Right atrium auricular region (tissue), 2 donors: ENCODE results near the gene MGME1. TPM values are rescaled to one million over a fixed set of nuclear protein-coding genes. Genes with fewer than 3 reads are reported as not detected.

Source experiments
- DNase-seq: peaks from one replicate; pipeline ENCODE4 v3.0.0-alpha.2; 2019; ENCODE audit warnings: low spot score
- H3K27ac ChIP-seq, 2 donors: fragments of 200-600 bp; sonication (generic); 1 replicate in 1 of 2; 2 replicates in 1 of 2; pipeline ENCODE4 v1.5.1; 2016 to 2019
- H3K27me3 ChIP-seq, 2 donors: fragments of 200-600 bp; sonication (generic); one replicate each; pipeline versions ENCODE4 v1.5.1 to v1.6.0; 2017 to 2019
- H3K36me3 ChIP-seq: fragments of 200-600 bp; sonication (generic); one replicate; pipeline ENCODE4 v1.5.1; 2016
- H3K4me1 ChIP-seq, 2 donors: fragments of 200-600 bp; sonication (generic); one replicate each; pipeline versions ENCODE4 v1.5.1 to v1.6.0; 2017 to 2019
- H3K4me3 ChIP-seq, 2 donors: fragments of 200-600 bp; sonication (generic); 1 replicate in 1 of 2; 2 replicates in 1 of 2; pipeline ENCODE4 v1.5.1; 2017 to 2019; ENCODE audit warnings: mild to moderate bottlenecking in 1 of 2, moderate library complexity in 1 of 2
- H3K9me3 ChIP-seq, 2 donors: fragments of 200-600 bp; sonication (generic); one replicate each; pipeline ENCODE4 v1.5.1; 2019
- CTCF ChIP-seq, 2 donors: fragments of 200-600 bp; sonication (generic); IDR thresholded peaks; one replicate each; pipeline ENCODE4 v1.5.1; 2019; ENCODE audit warnings: antibody characterized with exemption in 2 of 2
- total RNA-seq, 2 donors: library from RNA; depleted of rRNA; stranded (reverse); fragments of >200 nt; gene quantifications; one replicate each; pipeline ENCODE4 v1.1.0, GENCODE V29; 2016

Gene MGME1
- total RNA-seq, 2 donors from 2014 or later, result 2.7 to 7.1 TPM

- Histone ChIP-seq H3K36me3 (no peaks in the 10 kb centered on the region), H3K9me3 (no peaks in the 10 kb centered on the region), H3K4me3 (no peak overlapping the region), H3K27me3 (no peaks in the 10 kb centered on the region), H3K27ac (no peak overlapping the region), H3K4me1 (peaks cover 0 to 70% of the 10 kb centered on the region in 2 donors)
- DNase-seq, result no peak
- no peak for TF ChIP-seq CTCF (IDR thresholded peaks at IDR 0.05)
These were observed 4.2 kb upstream of the MGME1 start for GRCh38 chr20:17964632-17965031.

- Histone ChIP-seq H3K27ac (peak overlapping the region; percentile 46 to 98), H3K36me3 (no peaks in the 10 kb centered on the region), H3K27me3 (no peaks in the 10 kb centered on the region), H3K9me3 (no peaks in the 10 kb centered on the region), H3K4me3 (no peak overlapping the region), H3K4me1 (peaks cover 0 to 70% of the 10 kb centered on the region in 2 donors)
- DNase-seq, result peak; percentile 79
- TF ChIP-seq CTCF (IDR thresholded peaks at IDR 0.05), result no peak
These were observed 3.6 kb upstream of the MGME1 start for GRCh38 chr20:17965042-17965697.

- peaks cover 0 to 75% of the 10 kb centered on the region in 2 donors for H3K4me1 ChIP-seq
- no peaks in the 10 kb centered on the region for H3K27me3 ChIP-seq
- no peak for DNase-seq
- no peaks in the 10 kb centered on the region for H3K9me3 ChIP-seq
- peak overlapping the region; percentile 75 to 88 for H3K4me3 ChIP-seq
- no peaks in the 10 kb centered on the region for H3K36me3 ChIP-seq
- TF ChIP-seq CTCF (IDR thresholded peaks at IDR 0.05), result no peak
- H3K27ac ChIP-seq, result peak overlapping the region; percentile 98
These were observed 2.1 kb upstream of the MGME1 start for GRCh38 chr20:17966432-17967310.

GRCh38 chr20:17967521-17968365 lies 1.1 kb upstream of the MGME1 start:
- H3K27me3 ChIP-seq, result no peaks in the 10 kb centered on the region
- peak overlapping the region; percentile 75 to 88 for H3K4me3 ChIP-seq
- peaks cover 0 to 74% of the 10 kb centered on the region in 2 donors for H3K4me1 ChIP-seq
- no peaks in the 10 kb centered on the region for H3K9me3 ChIP-seq
- TF ChIP-seq CTCF (IDR thresholded peaks at IDR 0.05), result no peak
- H3K27ac ChIP-seq, result peak overlapping the region; percentile 98
- H3K36me3 ChIP-seq, result no peaks in the 10 kb centered on the region
- no peak for DNase-seq

- peaks cover 0 to 74% of the 10 kb centered on the region in 2 donors for H3K4me1 ChIP-seq
- H3K27ac ChIP-seq, result peak overlapping the region; percentile 98
- H3K9me3 ChIP-seq, result no peaks in the 10 kb centered on the region
- DNase-seq, result no peak
- TF ChIP-seq CTCF (IDR thresholded peaks at IDR 0.05), result no peak
- H3K4me3 ChIP-seq, result peak overlapping the region; percentile 75 to 88
- H3K27me3 ChIP-seq, result no peaks in the 10 kb centered on the region
- no peaks in the 10 kb centered on the region for H3K36me3 ChIP-seq
These were observed 563 bp downstream of the MGME1 start for GRCh38 chr20:17969278-17969883.
